GM18505 (cell line): ENCODE measurements around the gene RGS19.

Source experiments
- ATAC-seq: cut with Tn5 transposase; IDR thresholded peaks from one replicate; pipeline ENCODE4 v1.9.1; 2021; ENCODE audit not compliant: unreplicated experiment
- POLR2A ChIP-seq: IDR thresholded peaks from 4 replicates; pipeline ENCODE4 v1.6.1; 2011; ENCODE audit warnings: borderline replicate concordance; ENCODE audit not compliant: insufficient read depth, insufficient read length; ENCODE audit errors: extremely low read depth

Gene RGS19

DNA sequence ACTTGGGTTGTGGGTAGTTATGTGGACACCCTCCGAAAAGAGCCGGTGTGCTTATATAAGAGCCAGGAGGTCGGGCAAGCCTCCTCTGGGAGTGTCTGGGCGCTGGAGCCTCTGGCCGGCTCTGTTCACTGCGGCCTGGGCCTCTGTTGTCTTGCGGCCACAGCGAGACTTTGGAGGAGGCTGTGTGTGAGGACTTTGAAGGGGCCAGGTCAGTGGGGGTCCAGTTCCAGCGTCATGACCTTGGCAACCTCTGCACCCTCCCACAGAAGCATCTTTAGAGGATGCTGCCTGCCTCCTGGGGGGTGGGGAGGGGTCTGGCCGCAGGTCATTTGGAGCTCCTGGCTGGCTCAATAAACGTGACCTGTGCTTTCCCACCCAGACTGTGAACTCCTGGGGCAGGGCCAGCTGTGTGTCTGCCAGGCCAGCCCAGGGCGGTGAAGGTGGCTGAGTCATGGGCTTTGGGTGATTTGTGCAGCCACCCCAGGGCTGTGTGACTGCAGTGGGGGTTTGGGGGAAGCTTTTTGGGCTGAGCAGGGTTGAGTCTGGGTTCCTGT is 15.1 kb downstream of the RGS19 start:
- ATAC-seq: no peak
- no peak for TF ChIP-seq POLR2A

- TF ChIP-seq POLR2A: no peak
- ATAC-seq: no peak
Measured at GRCh38 chr20:64063389-64064144, 15.8 kb downstream of the RGS19 start.

DNA sequence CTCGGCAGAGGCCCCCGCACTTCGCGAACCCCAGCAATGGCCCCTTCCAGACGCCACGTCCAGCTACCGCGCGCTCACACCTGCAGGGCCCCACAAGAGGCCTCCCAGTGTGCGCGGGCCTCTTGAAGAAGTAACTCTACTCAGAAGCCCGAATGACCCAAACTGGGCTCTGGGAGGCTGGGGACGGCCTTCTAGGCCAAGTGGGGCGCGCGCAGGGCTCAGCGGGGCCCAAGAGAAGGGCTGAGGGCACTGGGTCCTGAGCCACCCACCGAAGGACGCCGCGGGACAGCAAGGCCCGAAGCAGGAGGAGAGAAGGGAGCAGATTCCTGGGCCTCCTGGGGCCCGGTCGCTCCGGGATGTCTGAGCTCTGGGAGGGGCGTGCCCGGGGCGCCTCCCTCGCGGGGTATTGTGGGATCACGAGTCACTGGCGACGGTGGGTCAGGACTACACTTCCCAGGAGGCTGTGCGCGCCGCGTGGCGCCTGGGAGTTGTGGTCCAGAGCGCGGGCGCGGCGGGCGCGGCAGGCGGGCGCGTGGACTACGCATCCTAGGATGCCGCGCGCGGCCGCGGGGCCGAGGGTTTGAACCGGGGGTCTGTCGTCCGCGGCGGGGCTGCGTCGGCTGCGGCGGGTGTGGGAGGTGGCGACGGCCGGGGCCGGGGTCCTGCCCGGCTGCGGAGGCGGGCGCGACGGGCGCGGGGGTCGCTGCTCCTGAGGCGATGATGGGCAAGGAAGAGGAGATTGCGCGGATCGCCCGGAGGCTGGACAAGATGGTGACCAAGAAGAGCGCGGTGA is 16.5 kb downstream of the RGS19 start, which contains the start of gene TCEA2:
Gene TCEA2, plus strand, starts transcription at position 603 of the 793 bp plus-strand sequence. Its CDS starts 115 bp downstream, at position 718.
- peak; percentile 63 for ATAC-seq
- peak; percentile 79 for TF ChIP-seq POLR2A

DNA sequence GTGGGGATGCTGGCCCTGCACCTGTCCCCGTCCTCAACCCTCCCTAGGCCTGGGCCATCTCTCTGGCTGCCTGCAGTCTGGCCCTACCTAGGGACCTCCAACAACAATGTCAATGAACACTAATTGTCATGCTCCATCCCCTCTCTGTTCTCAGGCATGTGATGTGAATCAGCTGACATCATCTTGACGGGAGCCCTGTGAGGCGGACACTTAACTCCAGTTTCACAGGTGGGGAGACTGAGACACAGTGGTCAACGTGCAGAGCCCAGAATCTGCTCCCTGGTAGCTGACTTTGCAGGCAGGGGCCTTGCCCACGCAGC is 17.1 kb downstream of the RGS19 start:
- ATAC-seq: no peak
- TF ChIP-seq POLR2A: no peak

- ATAC-seq: no peak
- TF ChIP-seq POLR2A: no peak
Measured at GRCh38 chr20:64058536-64058935, 20.8 kb downstream of the RGS19 start.

- no peak for TF ChIP-seq POLR2A
- no peak for ATAC-seq
Measured at GRCh38 chr20:64057628-64058498, 21.5 kb downstream of the RGS19 start.

GRCh38 chr20:64056889-64057627 is 22.3 kb downstream of the RGS19 start:
- TF ChIP-seq POLR2A: no peak
- no peak for ATAC-seq

DNA sequence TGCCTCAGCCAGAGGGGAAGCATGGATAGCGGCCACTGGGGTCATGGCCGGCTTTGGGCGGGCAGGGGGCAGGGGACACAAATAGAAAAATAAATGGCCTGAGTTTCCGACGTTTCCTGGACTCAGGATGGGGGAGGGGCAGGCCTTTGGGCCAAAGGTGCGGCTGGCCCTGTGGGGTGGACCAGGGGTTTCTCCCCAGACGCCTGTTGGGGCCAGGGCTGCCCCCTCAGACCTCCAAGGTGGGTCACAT is 22.8 kb downstream of the RGS19 start:
- no peak for TF ChIP-seq POLR2A
- ATAC-seq: no peak

GRCh38 chr20:64055893-64056638 is 23.3 kb downstream of the RGS19 start:
- TF ChIP-seq POLR2A: no peak
- ATAC-seq: no peak

DNA sequence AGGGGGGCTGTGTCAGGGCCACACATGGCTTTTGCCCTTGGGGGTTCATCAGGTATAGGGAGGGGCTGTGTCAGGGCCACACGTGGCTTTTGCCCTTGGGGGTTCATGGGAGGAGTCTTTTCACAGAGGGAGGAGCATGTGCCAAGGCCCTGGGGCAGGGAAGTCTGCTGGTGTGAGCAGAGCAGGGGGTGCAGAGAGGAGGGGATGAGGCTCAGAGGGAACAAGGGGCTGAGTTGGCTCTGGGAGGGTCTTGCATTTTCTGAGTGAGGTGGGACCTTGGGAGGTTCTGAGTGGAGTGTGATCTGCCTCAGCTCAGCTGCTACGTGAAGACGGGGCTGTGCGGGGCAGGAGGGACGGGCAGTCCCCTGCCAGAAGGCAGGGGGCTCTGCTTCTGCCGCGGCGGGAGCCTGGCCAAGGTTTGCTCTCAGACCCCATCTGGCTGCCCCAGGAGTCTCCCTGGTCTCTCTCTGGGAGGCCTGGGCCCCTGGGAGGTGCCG is 23.9 kb downstream of the RGS19 start:
- no peak for ATAC-seq
- TF ChIP-seq POLR2A: no peak

DNA sequence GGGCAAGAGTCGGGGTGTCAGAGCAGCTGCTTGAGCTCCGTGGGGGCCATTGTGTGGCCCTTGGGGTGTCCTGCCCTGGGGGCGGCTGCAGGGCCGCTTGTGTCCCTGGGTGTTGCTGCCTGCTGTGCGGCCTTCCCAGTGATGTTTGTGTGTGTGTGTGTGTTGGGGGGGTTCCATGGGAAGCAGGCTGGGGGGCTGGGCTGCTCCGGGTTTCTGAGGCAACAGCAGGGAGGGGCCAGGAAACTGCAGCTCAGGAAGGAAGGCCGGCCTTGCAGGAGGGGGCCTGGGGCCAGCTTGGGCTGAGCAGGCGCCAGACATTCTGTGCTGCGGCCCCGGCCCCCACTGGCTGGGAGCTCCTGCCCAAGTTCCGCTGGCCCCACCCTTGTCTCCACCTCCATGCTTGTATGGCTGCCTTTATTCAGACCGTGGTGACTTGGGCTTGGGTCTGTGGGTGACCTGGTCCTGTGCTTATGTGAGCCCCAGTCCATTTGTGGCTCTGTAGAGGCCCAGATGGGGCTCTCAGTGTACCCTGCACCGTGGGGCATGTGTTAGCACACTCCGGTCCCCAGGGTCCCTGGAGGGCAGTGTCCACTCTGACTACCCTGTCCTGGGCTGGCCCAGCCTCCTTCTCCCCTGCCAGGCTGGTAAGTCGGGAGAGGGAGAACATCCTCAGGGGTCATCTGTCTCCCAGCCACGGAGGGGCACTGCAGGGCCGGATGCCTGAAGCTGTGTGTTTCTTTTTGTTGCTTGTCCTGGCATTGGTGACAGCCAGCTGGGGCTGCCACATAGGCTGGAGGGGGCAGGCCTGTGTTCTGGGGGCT is 25.3 kb downstream of the RGS19 start:
- no peak for TF ChIP-seq POLR2A

More for the DNA sequence above, 25.3 kb downstream of the RGS19 start:
- ATAC-seq: no peak
